NCI-H1436 treated with DMSO at 0.1 percent for 48 hours (cell line): ENCODE results near the gene TRIL.

ENCODE experiments used
- DNase-seq: peaks from one replicate; lab custom pipeline; 2025; lab: John Stamatoyannopoulos, UW

TRIL gene

GRCh38 chr7:28981161-28981465 lies 23.0 kb upstream of the TRIL start:
- DNase-seq = no peak

- no peak for DNase-seq
Measured at GRCh38 chr7:28980451-28981160, 22.5 kb upstream of the TRIL start.

DNA sequence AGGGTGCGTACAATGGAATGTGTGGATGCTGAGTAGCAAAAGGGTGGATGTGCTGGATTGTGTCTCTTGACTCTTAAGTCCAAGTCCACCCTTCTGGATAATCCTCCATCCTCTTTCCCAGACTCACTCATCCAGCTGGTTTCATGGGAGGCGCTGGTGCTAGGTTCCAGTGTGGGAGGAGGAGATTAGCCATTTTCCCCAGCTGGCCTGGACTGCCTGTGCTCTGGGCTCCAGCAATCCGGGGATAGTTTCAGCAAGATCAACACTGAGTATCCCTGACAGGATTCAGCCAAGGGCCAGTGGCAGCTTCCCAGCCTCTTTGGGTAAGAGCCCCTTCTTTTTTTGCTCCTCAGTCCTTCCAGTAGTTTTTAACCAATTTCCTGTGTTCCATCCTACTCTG lies 21.6 kb upstream of the TRIL start:
- DNase-seq = no peak

GRCh38 chr7:28977881-28978280 lies 19.8 kb upstream of the TRIL start:
- no peak for DNase-seq

DNA sequence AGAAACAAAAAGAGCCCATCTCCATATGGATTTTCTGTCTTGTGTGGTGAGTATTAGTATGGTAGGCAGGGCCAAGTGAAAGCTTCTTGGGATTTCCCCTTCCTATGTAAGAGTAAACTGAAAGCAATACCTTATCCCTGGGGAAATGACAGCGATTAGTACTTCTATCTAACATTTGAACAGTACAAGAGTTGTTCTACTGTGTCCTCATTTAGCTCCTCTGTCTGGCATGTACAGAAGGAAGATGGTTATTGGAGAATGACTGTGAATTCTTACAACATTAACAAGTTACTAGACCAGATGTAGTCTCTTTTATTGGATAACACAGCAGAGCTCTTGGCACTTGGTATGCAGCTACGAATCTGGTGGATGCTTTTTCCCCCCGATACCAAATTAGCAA lies 17.9 kb upstream of the TRIL start:
- no peak for DNase-seq

DNA sequence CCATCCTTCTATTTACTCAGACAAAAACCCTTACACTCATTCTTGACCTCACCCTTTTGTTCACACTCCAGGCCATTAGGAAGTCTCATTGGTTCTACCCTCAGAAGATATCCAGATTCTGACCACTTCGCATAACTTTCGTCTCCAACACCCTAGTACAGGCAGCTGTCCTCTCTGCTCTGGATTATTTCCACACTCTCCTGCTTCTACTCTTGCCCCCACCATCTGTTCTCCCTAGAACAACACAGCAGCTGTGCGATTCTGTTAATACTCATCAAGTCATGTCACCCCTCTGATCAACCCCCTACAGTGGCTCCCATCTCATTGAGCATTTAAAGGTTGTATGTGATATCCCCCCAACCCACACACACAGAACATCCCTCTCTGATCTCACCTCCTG lies 15.5 kb upstream of the TRIL start:
- DNase-seq = no peak

- no peak for DNase-seq
Measured at GRCh38 chr7:28964056-28964455, 5.9 kb upstream of the TRIL start.

DNA sequence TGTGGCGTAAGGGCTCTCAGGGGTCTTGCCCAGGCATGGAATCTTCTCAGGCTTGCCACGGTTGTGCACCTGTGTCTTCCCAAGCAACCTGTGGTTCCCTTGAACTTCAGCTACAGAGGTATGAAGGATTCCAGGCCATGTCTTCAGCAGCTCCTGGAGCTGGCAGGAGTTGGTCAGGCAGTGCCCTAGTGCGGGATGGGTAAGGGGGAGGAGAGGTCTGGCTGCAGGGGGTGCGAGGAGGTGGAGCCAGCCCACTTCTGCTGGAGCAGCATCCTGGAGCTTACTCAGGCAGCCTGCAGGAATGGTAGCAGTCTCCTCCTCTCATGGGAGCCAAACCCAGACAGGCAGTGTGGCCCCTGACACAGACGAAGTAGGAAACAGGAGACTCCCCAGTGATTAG lies 3.8 kb upstream of the TRIL start:
- no peak for DNase-seq

GRCh38 chr7:28960071-28960840 lies 2.1 kb upstream of the TRIL start:
- no peak for DNase-seq

DNA sequence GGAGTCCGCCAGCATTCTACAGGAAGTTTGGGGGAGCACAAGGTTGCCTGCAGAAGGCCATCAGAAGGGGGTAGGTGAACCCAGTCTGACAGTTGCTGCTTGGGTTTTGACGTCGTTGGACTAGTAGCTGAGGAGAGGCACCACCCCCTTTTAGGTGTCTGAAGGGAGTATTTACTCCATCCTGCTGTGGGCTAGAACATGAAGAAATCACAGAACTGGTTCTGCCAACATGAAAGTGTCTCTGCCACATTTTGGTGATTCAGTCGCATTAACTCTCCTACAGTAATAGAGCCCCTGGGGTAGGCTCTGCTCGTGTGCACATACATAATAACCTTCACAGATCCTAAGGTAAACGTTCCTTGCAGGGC lies 834 bp upstream of the TRIL start:
- DNase-seq = no peak

DNA sequence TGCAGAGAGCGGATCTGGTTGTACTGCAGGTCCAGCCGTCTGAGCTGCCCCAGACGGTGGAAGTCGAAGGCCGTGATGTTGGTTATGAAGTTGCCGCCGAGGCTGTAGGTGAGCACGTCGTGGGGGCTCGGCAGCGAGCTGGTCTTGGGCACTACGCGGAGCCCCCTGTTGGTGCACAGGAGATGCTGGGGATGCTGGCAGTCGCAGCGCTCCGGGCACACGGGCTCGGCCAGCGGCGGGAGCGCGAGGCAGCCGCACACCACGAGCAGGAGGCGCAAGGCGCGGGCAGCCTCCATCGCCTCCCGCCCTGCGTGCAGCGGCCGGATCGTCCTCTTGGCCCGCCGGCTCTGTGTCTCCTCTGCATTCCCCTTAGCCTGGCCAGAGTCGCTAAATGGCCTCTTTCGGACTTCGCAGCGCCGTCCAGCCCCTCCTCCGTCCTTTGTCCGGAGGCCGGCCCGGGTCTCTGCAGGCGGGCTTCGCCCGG lies 337 bp downstream of the TRIL start:
- DNase-seq = no peak

- no peak for DNase-seq
Measured at GRCh38 chr7:28957064-28957750, 923 bp downstream of the TRIL start.

DNA sequence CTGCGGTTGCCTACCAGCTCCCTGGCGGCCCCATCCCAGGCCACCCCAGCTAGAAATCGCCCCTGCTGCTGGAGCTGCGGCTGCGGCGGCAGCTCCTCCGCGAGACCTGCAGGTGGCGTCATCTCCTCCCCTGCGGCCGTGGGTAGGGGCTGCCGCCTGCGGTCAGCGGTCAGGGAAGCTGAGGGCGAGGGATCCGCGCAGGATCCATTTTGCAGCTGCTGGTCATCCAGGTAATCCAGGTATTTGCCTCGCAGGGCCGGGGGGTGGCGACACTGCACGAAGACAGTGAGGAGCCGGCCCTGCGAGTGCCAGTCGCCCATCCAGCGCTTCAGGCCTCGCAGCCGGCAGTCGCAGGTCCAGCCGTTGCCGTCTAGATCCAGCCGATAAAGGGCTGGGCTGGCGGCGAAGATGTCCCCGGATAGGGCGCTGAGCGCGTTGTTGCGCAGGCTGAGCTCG lies 1.5 kb downstream of the TRIL start:
- DNase-seq = no peak

DNA sequence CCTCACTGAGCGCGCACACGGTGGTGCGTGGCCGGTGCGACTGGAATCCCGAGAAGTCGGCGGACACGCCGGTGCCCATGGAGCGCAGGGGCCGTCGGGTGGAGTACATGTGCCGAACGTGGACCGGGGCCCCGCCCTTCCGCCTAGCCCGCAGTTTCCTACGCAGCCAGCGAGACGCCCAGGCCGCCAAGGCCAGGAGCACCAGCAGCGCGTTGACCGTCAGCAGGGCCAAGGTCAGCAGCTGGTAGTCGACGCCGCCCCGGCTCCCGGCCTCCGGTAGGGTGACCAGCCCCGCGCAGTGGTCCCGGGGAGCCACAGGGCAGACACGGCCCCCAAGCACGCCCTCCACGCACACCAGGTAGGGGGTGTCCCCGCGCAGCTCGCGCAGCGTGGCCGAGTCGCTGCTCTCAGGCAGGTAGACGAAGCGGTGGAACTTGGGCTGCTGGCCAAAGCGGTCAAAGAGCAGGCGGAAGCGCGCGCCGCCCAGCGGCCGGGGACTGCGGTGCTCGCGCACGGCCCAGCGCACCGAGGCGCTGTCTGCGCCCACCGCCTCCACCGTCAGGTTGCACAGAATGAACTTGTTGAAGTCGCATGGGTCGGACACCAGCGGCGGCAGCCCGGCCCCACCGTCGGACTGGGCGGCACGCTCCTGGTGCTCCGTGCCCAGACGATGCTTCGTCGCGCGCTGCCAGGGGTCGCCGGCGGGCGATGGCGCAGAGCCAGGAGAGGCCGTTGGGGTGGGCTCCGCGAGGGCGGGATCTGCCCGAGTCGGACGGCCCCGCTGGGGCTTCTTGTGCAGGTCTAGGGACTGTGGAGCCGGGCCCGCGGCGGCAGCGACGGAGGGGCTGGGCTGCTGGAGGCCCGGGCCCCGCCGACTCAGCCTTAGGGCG lies 2.2 kb downstream of the TRIL start:
- DNase-seq = peak; percentile 31

GRCh38 chr7:28955356-28955717 lies 2.8 kb downstream of the TRIL start:
- no peak for DNase-seq

GRCh38 chr7:28954946-28955345 lies 3.2 kb downstream of the TRIL start:
- no peak for DNase-seq

DNA sequence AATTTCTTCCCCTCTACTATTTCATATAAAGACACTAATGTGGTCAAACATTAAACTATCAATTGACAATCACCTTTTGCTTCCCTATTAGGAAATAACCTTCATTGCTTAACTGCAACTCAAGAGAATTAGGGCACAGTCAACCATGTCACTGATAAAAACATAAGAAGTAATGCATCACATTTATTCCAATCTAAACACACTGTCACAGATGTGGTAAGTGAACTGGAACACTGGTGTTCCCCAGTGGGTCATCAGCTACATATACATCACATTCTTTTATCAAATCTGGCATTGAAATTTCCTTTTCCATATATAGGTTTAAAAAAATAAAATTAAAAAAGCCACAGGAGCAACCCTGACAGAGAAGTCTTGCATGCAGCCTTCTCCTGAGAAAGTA lies 3.7 kb downstream of the TRIL start:
- no peak for DNase-seq

GRCh38 chr7:28953633-28954032 lies 4.5 kb downstream of the TRIL start:
- DNase-seq = no peak

DNA sequence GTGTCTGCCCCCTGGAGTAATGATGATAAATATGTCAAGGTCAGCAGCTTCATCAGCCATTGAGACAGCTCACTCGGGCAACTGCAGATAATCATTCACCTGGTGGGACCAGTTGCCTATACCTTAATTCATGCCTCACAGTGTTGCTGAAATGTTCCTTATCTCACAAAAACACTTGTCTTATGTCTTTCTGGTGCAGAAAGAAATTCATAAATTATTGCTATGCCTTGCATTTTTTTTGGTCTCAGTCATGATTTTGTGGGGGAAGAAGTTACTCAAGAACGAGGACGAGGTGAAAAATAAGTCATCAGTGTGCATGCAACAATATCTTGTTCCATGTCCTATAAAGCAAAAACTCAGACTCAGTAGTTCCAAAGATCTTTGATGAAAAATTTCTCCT lies 16.0 kb downstream of the TRIL start:
- DNase-seq = no peak

GRCh38 chr7:28941633-28942032 lies 16.5 kb downstream of the TRIL start:
- DNase-seq = no peak

DNA sequence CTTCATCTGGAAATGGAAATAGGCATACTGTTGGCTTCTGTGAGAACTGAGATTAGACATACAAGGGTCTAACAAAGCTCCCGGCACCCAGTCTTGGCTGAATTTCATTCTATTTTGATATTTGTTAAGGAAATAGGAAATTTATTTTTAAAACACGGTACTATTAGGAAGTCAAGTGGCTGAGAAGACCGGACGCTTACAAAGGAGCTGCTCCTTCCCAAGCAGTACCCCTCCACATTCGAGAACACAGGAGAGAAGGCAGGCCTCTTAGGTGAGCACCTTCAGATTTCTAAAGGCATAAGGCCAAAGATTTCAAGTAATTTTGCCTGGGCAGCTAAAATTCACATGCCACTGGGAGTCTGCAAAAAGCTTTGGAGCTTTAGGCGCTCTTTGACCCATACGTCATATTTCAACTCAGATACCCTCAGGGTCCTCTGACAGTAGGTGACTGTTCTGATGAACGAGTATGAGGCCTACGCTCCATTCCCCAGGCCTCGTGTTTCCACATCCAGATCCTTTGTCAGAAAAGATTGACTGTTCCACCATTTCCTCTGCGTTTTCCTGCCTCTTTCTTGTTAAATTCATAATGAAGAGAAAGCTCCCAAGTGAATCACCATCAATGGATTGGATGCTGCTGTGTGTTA lies 17.3 kb downstream of the TRIL start:
- no peak for DNase-seq
